ENCODE data around the gene MTR.

- no peak for TF ChIP-seq MAX (IDR thresholded peaks at IDR 0.05)
- no peak for TF ChIP-seq YY1 (IDR thresholded peaks at IDR 0.05; ENCODE audit: low read depth)
- no peak for TF ChIP-seq TAF1 (IDR thresholded peaks at IDR 0.05; ENCODE audit: low read depth)
- TF ChIP-seq FOXM1 (IDR thresholded peaks at IDR 0.05; ENCODE audit: borderline replicate concordance, low read depth): no peak
- TF ChIP-seq EP300 (IDR thresholded peaks at IDR 0.05; ENCODE audit: borderline replicate concordance): no peak
- no peak for TF ChIP-seq REST (IDR thresholded peaks at IDR 0.05; ENCODE audit: low read depth)
- TF ChIP-seq TCF12 (IDR thresholded peaks at IDR 0.05; ENCODE audit: low read depth): no peak
- TF ChIP-seq RAD21 (IDR thresholded peaks at IDR 0.05; ENCODE audit: low read depth): no peak
- TF ChIP-seq NFIC (IDR thresholded peaks at IDR 0.05): no peak
- TF ChIP-seq USF1 (IDR thresholded peaks at IDR 0.05): no peak
- no peak for TF ChIP-seq CREB1 (IDR thresholded peaks at IDR 0.05; ENCODE audit: low read depth)
- TF ChIP-seq CEBPB (IDR thresholded peaks at IDR 0.05): no peak
- TF ChIP-seq ZBTB7A (IDR thresholded peaks at IDR 0.05; ENCODE audit: low read depth): no peak
- no peak for TF ChIP-seq TEAD4 (IDR thresholded peaks at IDR 0.05)
Observed at GRCh38 chr1:236861560-236862218, 66.6 kb downstream of the MTR start.
